ENCODE data around the gene MAGI1. TPM values are rescaled to one million over a fixed set of nuclear protein-coding genes. Genes with fewer than 3 reads are reported as not detected.
A peak's percentile ranks its signal among the peaks of the same experiment; 100 is the strongest.

Gene MAGI1
- total and polyA plus RNA-seq, 2 donors (not counting 1 experiment from before 2014, with no cell fraction given): 0.10 to 0.22 TPM

GRCh38 chr3:65837604-65838003, 201.1 kb downstream of the MAGI1 start:
- peak overlapping the region; percentile 1 for H3K4me3 Mint-ChIP-seq
- no peak overlapping the region for H3K27ac ChIP-seq (ENCODE audit: low read length in 2 of 2)
- no CpG with 5 or more reads among the region's 4 CpGs for WGBS (ENCODE audit: insufficient coverage)

GRCh38 chr3:65836047-65836446, 202.7 kb downstream of the MAGI1 start:
- TF ChIP-seq CTCF (IDR thresholded peaks at IDR 0.05) (no peak), EZH2 (IDR thresholded peaks at IDR 0.05; ENCODE audit: borderline replicate concordance, insufficient read depth, low read depth, low read length, poor library complexity, severe bottlenecking) (no peak)
- Histone ChIP-seq H3K36me3 (replicated peaks in 1 of 2; ENCODE audit: control extremely low read depth in 1 of 2, control insufficient read depth in 1 of 2, extremely low read depth in 1 of 2, insufficient read depth in 2 of 2, low read length in 1 of 2) (no peaks in the 10 kb centered on the region), H2AFZ (ENCODE audit: insufficient read depth, low read depth, low read length, poor library complexity, severe bottlenecking) (no peak overlapping the region), H3K27ac (ENCODE audit: low read length in 2 of 2) (no peak overlapping the region), H3K4me3 (ENCODE audit: control extremely low read depth in 1 of 5, extremely low read depth in 1 of 5, insufficient read depth in 1 of 5, low read depth in 2 of 5, low read length in 4 of 5) (no peak overlapping the region), H4K20me1 (ENCODE audit: control insufficient read depth, insufficient read depth, low read length, poor library complexity, severe bottlenecking) (no peaks in the 10 kb centered on the region), H3K79me2 (ENCODE audit: control insufficient read depth, insufficient read depth, low read length) (no peaks in the 10 kb centered on the region), H3K9ac (ENCODE audit: low read length) (no peak overlapping the region), H3K4me1 (ENCODE audit: control insufficient read depth in 2 of 2, insufficient read depth in 2 of 2, low read length in 2 of 2) (peaks cover 0 to 3% of the 10 kb centered on the region in 2 donors), H3K9me3 (ENCODE audit: control extremely low read depth in 1 of 3, control insufficient read depth in 2 of 3, insufficient read depth in 1 of 3, low read length in 2 of 3) (no peaks in the 10 kb centered on the region), H3K4me2 (replicated peaks; ENCODE audit: low read depth, low read length, poor library complexity, severe bottlenecking) (no peak overlapping the region), H3K27me3 (replicated peaks in 1 of 4; ENCODE audit: control extremely low read depth in 1 of 4, control insufficient read depth in 3 of 4, insufficient read depth in 4 of 4, low read length in 3 of 4) (no peaks in the 10 kb centered on the region)
- WGBS (ENCODE audit: insufficient coverage): 60% methylated on average over 1 of the region's 1 CpG
- ChIA-PET CTCF (no interaction called here), POLR2A (no interaction called here)
- ATAC-seq (ENCODE audit: low read depth): no peak
- no peak for DNase-seq
- Mint-ChIP-seq H3K4me3 (no peak overlapping the region), H3K27me3 (no peaks in the 10 kb centered on the region), H3K27ac (no peak overlapping the region), H3K9me3 (ENCODE audit: insufficient read depth) (no peaks in the 10 kb centered on the region), H3K4me1 (peaks cover 4% of the 10 kb centered on the region)
- intact Hi-C loops (cut with micrococcal nuclease): no loop called here

More at GRCh38 chr3:65837604-65838003, 201.1 kb downstream of the MAGI1 start:
- Histone ChIP-seq H3K36me3 (replicated peaks in 1 of 2; ENCODE audit: control extremely low read depth in 1 of 2, control insufficient read depth in 1 of 2, extremely low read depth in 1 of 2, insufficient read depth in 2 of 2, low read length in 1 of 2) (no peaks in the 10 kb centered on the region), H3K27me3 (replicated peaks in 1 of 4; ENCODE audit: control extremely low read depth in 1 of 4, control insufficient read depth in 3 of 4, insufficient read depth in 4 of 4, low read length in 3 of 4) (no peaks in the 10 kb centered on the region), H3K4me3 (ENCODE audit: control extremely low read depth in 1 of 5, extremely low read depth in 1 of 5, insufficient read depth in 1 of 5, low read depth in 2 of 5, low read length in 4 of 5) (no peak overlapping the region), H4K20me1 (ENCODE audit: control insufficient read depth, insufficient read depth, low read length, poor library complexity, severe bottlenecking) (no peaks in the 10 kb centered on the region), H3K9me3 (ENCODE audit: control extremely low read depth in 1 of 3, control insufficient read depth in 2 of 3, insufficient read depth in 1 of 3, low read length in 2 of 3) (no peaks in the 10 kb centered on the region), H3K79me2 (ENCODE audit: control insufficient read depth, insufficient read depth, low read length) (no peaks in the 10 kb centered on the region), H3K4me1 (ENCODE audit: control insufficient read depth in 2 of 2, insufficient read depth in 2 of 2, low read length in 2 of 2) (peaks cover 0 to 3% of the 10 kb centered on the region in 2 donors), H3K4me2 (replicated peaks; ENCODE audit: low read depth, low read length, poor library complexity, severe bottlenecking) (no peak overlapping the region), H2AFZ (ENCODE audit: insufficient read depth, low read depth, low read length, poor library complexity, severe bottlenecking) (no peak overlapping the region), H3K9ac (ENCODE audit: low read length) (no peak overlapping the region)
- ATAC-seq (ENCODE audit: low read depth) (no peak), DNase-seq (no peak)
- intact Hi-C loops (cut with micrococcal nuclease): no loop called here
- Mint-ChIP-seq H3K4me1 (peaks cover 4% of the 10 kb centered on the region), H3K27ac (no peak overlapping the region), H3K9me3 (ENCODE audit: insufficient read depth) (no peaks in the 10 kb centered on the region), H3K27me3 (no peaks in the 10 kb centered on the region)
- ChIA-PET POLR2A (no interaction called here), CTCF (no interaction called here)
- TF ChIP-seq EZH2 (IDR thresholded peaks at IDR 0.05; ENCODE audit: borderline replicate concordance, insufficient read depth, low read depth, low read length, poor library complexity, severe bottlenecking) (no peak), CTCF (IDR thresholded peaks at IDR 0.05) (no peak)
